Endothelial cell of umbilical vein (primary cell): ENCODE results near the gene LCN2. TPM values are rescaled to one million over a fixed set of nuclear protein-coding genes. Genes with fewer than 3 reads are reported as not detected.

Source experiments
- BruUV-seq: library from RNA; stranded (reverse); fragments of 400-500 nt; replicated peaks from 2 replicates; lab custom pipeline; 2021; lab: Mats Ljungman, UMichigan
- CTCF ChIA-PET: fragments of 300-600, 350-600 bp; sonication (Branson Sonifier 250); formaldehyde crosslinking; loops from one replicate; lab custom pipeline; 2021; ENCODE audit warnings: antibody characterized with exemption, inconsistent platforms; lab: Charles Lee
- POLR2A ChIA-PET: fragments of 300-600, 350-600 bp; sonication (Branson Sonifier 250); formaldehyde crosslinking; loops from one replicate; lab custom pipeline; 2021; ENCODE audit warnings: antibody characterized with exemption, inconsistent platforms; lab: Charles Lee
- DNase-seq: peaks from one replicate; pipeline ENCODE4 v3.0.0-alpha.2; 2011; ENCODE audit warnings: low read depth, low spot score
- FAIRE-seq: peaks from 2 replicates; lab custom pipeline; 2011; peaks lifted over from hg19 to GRCh38; lab: Jason Lieb, UNC
- H2AFZ ChIP-seq: 2 replicates; pipeline ENCODE4 v1.6.0; 2012; ENCODE audit warnings: low read depth, low read length, control low read depth, inconsistent platforms
- H3K27ac ChIP-seq: 2 replicates; pipeline ENCODE4 v1.5.1; 2011; ENCODE audit warnings: low read depth, mild to moderate bottlenecking, control low read depth, low read length, moderate library complexity; ENCODE audit not compliant: insufficient read depth
- H3K27me3 ChIP-seq, 2 experiments: 2 replicates each; pipeline versions ENCODE4 v1.6.0 to v1.6.1; 2011; ENCODE audit warnings: low read length in 2 of 2, mixed read lengths in 1 of 2; ENCODE audit not compliant: control insufficient read depth in 2 of 2, insufficient read depth in 2 of 2
- H3K36me3 ChIP-seq, 2 experiments: 2 replicates in 1 of 2; 3 replicates in 1 of 2; pipeline ENCODE4 v1.5.1; 2011; ENCODE audit warnings: low read length in 2 of 2, mild to moderate bottlenecking in 1 of 2, moderate library complexity in 1 of 2; ENCODE audit not compliant: control insufficient read depth in 2 of 2, insufficient read depth in 2 of 2; ENCODE audit errors: extremely low read depth in 1 of 2
- H3K4me1 ChIP-seq: 3 replicates; pipeline ENCODE4 v1.5.1; 2011; ENCODE audit warnings: mild to moderate bottlenecking, low read length; ENCODE audit not compliant: control insufficient read depth, insufficient read depth; ENCODE audit errors: extremely low read depth
- H3K4me2 ChIP-seq: 2 replicates; pipeline ENCODE4 v1.6.1; 2011; ENCODE audit warnings: low read length, control low read depth, mixed read lengths; ENCODE audit not compliant: insufficient read depth
- H3K4me3 ChIP-seq, 3 experiments: fragments of 200-600 bp in 1 of 3; sonication (generic), shearing (Covaris generic) in 1 of 3; replicated peaks in 1 of 3; 2 replicates each; pipeline ENCODE4 v1.5.1; 2011 to 2016; ENCODE audit warnings: control low read depth in 3 of 3, low read length in 3 of 3, mild to moderate bottlenecking in 2 of 3, inconsistent platforms in 1 of 3, low read depth in 1 of 3, moderate library complexity in 1 of 3; ENCODE audit not compliant: insufficient read depth in 1 of 3
- H3K79me2 ChIP-seq: 2 replicates; pipeline ENCODE4 v1.6.0; 2012; ENCODE audit warnings: low read length, inconsistent platforms; ENCODE audit not compliant: control insufficient read depth, insufficient read depth
- H3K9ac ChIP-seq: replicated peaks from 2 replicates; pipeline ENCODE3; 2011; ENCODE audit warnings: low read length, control low read depth; ENCODE audit not compliant: insufficient read depth; ENCODE audit errors: extremely low read depth
- H3K9me1 ChIP-seq: replicated peaks from 3 replicates; pipeline ENCODE4 v1.6.0; 2011; ENCODE audit warnings: mild to moderate bottlenecking, low read length; ENCODE audit not compliant: control insufficient read depth, insufficient read depth; ENCODE audit errors: extremely low read depth
- H3K9me3 ChIP-seq: replicated peaks from 2 replicates; pipeline ENCODE4 v1.5.1; 2012; ENCODE audit warnings: low read length, inconsistent platforms; ENCODE audit not compliant: control insufficient read depth, insufficient read depth
- H4K20me1 ChIP-seq: replicated peaks from 2 replicates; pipeline ENCODE3; 2011; ENCODE audit warnings: mild to moderate bottlenecking, low read length; ENCODE audit not compliant: control insufficient read depth, insufficient read depth; ENCODE audit errors: extremely low read depth
- CTCF ChIP-seq, 2 donors: IDR thresholded peaks; 1 replicate in 1 of 2; 2 replicates in 1 of 2; pipeline ENCODE4 v1.5.1; 2011; ENCODE audit warnings: low read length in 2 of 2, mild to moderate bottlenecking in 2 of 2, moderate library complexity in 2 of 2, control low read depth in 1 of 2, inconsistent platforms in 1 of 2, low read depth in 1 of 2; ENCODE audit not compliant: insufficient read depth in 1 of 2; ENCODE audit errors: extremely low read depth in 1 of 2
- EZH2 ChIP-seq: IDR thresholded peaks from 2 replicates; pipeline ENCODE4 v1.6.1; 2012; ENCODE audit warnings: borderline replicate concordance, low read depth, mild to moderate bottlenecking, moderate library complexity, low read length, inconsistent platforms; ENCODE audit not compliant: severe bottlenecking
- FOS ChIP-seq: IDR thresholded peaks from 2 replicates; pipeline ENCODE4 v1.6.1; 2011; ENCODE audit warnings: mild to moderate bottlenecking, low read length, moderate library complexity, borderline replicate concordance; ENCODE audit not compliant: insufficient read depth
- GATA2 ChIP-seq: IDR thresholded peaks from 2 replicates; pipeline ENCODE4 v1.7.0; 2011; ENCODE audit warnings: low read depth, mild to moderate bottlenecking, moderate library complexity, mixed read lengths, low read length; ENCODE audit not compliant: insufficient read length, insufficient read depth
- JUN ChIP-seq: IDR thresholded peaks from 2 replicates; pipeline ENCODE4 v1.6.1; 2011; ENCODE audit warnings: borderline replicate concordance, low read depth; ENCODE audit not compliant: insufficient read length, insufficient read depth
- MAX ChIP-seq: IDR thresholded peaks from 2 replicates; pipeline ENCODE4 v1.6.1; 2011; ENCODE audit not compliant: insufficient read depth, insufficient read length
- MYC ChIP-seq: IDR thresholded peaks from one replicate; pipeline ENCODE4 v1.6.1; 2011; ENCODE audit warnings: mild to moderate bottlenecking, low read depth, low read length
- POLR2A ChIP-seq: IDR thresholded peaks from 2 replicates; pipeline ENCODE4 v1.6.1; 2012; ENCODE audit warnings: low read depth, mild to moderate bottlenecking, control low read depth, low read length
- POLR2AphosphoS5 ChIP-seq: IDR thresholded peaks from 2 replicates; pipeline ENCODE4 v1.6.1; 2012; ENCODE audit warnings: low read depth, mild to moderate bottlenecking, control low read depth, low read length, moderate library complexity; ENCODE audit not compliant: insufficient read depth
- dilution Hi-C: fragments of 300-500 bp; cut with MboI; formaldehyde crosslinking; loops from one replicate; pipeline ENCODE4 v1.15.0; 2019; ENCODE audit warnings: low sequenced_read_pairs; ENCODE audit not compliant: extremely low pct_ligation_motif_present
- intact Hi-C: fragments of 100-400 bp; cut with micrococcal nuclease; formaldehyde crosslinking; loops from one replicate; pipeline ENCODE4 v1.10.0; 2022
- polyA plus RNA-seq, 4 experiments: library from polyadenylated mRNA; depleted of rRNA in 3 of 4; stranded (reverse) in 3 of 4; unstranded in 1 of 4; fragments of >200 nt; gene quantifications; 2 replicates each; pipeline versions ENCODE4 v1.2.1 to v1.2.3, GENCODE V29; 2011 to 2012; ENCODE audit warnings: missing spikeins in 1 of 4
- total RNA-seq: library from RNA; stranded (reverse); gene quantifications from 2 replicates; pipeline ENCODE4 v1.2.3, GENCODE V29; 2021

LCN2 gene
- total and polyA plus RNA-seq, 2 donors (not counting 3 experiments of a cell fraction or from before 2014, with no cell fraction given), result not detected

GRCh38 chr9:128153060-128153946, 4.0 kb downstream of the LCN2 start:
- H2AFZ ChIP-seq, result no peak overlapping the region
- H3K4me3 ChIP-seq, result no peak overlapping the region
- DNase-seq, result no peak
- no peak overlapping the region for H3K9ac ChIP-seq
- no peaks in the 10 kb centered on the region for H3K9me3 ChIP-seq
- TF ChIP-seq JUN, result no peak
- no peak for TF ChIP-seq GATA2
- TF ChIP-seq POLR2A, result no peak
- no peak for TF ChIP-seq POLR2AphosphoS5
- TF ChIP-seq FOS, result no peak
- no peak for TF ChIP-seq MYC
- no peak for TF ChIP-seq EZH2
- TF ChIP-seq MAX, result no peak
- no peak for TF ChIP-seq CTCF (IDR thresholded peaks at IDR 0.05; ENCODE audit: extremely low read depth in 1 of 2, insufficient read depth in 1 of 2, low read depth in 1 of 2, low read length in 2 of 2)
- H3K27me3 ChIP-seq, result no peaks in the 10 kb centered on the region
- BruUV-seq, result no TSS peak
- intact Hi-C loops (no loop called here), dilution Hi-C loops (no loop called here)
- no peaks in the 10 kb centered on the region for H4K20me1 ChIP-seq
- no peaks in the 10 kb centered on the region for H3K4me1 ChIP-seq
- H3K36me3 ChIP-seq, result no peaks in the 10 kb centered on the region
- H3K27ac ChIP-seq, result no peak overlapping the region
- POLR2A ChIA-PET, result no interaction called here
- CTCF ChIA-PET, result interaction anchor here (1.3 kb wide), 1 partner anchor 36 kb away, joined by 3 read pairs; no protein-coding TSS in a partner anchor
- H3K79me2 ChIP-seq, result no peaks in the 10 kb centered on the region
- H3K4me2 ChIP-seq, result no peak overlapping the region
- no peaks in the 10 kb centered on the region for H3K9me1 ChIP-seq
- no peak for FAIRE-seq
